ENCODE results near the gene TLN1. TPM values are rescaled to one million over a fixed set of nuclear protein-coding genes. Genes with fewer than 3 reads are reported as not detected.
A peak's percentile ranks its signal among the peaks of the same experiment; 100 is the strongest.

The TLN1 gene
- total and polyA plus RNA-seq, 2 experiments from 2014 or later, result 21.5 to 120 TPM

- TF ChIP-seq ZNF462 (CRISPR knock-in tag; IDR thresholded peaks at IDR 0.05) (no peak), ETS1 (IDR thresholded peaks at IDR 0.05) (no peak)
- TF ChIP-seq, protein P1, sequence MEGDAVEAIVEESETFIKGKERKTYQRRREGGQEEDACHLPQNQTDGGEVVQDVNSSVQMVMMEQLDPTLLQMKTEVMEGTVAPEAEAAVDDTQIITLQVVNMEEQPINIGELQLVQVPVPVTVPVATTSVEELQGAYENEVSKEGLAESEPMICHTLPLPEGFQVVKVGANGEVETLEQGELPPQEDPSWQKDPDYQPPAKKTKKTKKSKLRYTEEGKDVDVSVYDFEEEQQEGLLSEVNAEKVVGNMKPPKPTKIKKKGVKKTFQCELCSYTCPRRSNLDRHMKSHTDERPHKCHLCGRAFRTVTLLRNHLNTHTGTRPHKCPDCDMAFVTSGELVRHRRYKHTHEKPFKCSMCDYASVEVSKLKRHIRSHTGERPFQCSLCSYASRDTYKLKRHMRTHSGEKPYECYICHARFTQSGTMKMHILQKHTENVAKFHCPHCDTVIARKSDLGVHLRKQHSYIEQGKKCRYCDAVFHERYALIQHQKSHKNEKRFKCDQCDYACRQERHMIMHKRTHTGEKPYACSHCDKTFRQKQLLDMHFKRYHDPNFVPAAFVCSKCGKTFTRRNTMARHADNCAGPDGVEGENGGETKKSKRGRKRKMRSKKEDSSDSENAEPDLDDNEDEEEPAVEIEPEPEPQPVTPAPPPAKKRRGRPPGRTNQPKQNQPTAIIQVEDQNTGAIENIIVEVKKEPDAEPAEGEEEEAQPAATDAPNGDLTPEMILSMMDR (conservative IDR thresholded peaks at IDR 0.05; ENCODE audit: low read depth in 2 of 2), result no peak
Observed at GRCh38 chr9:35659340-35659739, 72.7 kb downstream of the TLN1 start (continued).

DNA sequence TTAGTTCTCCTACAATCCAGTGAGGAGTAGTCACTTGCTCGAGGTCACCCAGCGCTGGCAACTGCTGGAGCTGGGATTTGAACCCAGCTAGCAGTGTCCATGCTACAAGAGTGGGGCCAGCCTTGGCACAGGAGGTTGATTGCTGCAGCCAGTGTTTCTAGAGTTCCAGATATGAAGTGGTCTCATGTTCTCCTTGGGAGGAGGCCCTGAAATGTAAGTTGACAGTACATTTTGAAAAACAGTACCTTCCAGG, 73.1 kb downstream of the TLN1 start:
- peak overlapping the region; percentile 97 for H3K4me3 ChIP-seq
- peak overlapping the region; percentile 92 for H3K4me2 ChIP-seq
- Mint-ChIP-seq H3K27ac (peak overlapping the region; percentile 83; the same call in 1 of the 2 replicates), H3K36me3 (ENCODE audit: low read depth) (peaks cover 49% of the 10 kb centered on the region), H3K4me1 (peaks cover 43% of the 10 kb centered on the region), H3K4me3 (peak overlapping the region; percentile 77), H3K9me3 (peaks cover 3% of the 10 kb centered on the region), H3K27me3 (ENCODE audit: insufficient read depth, low read depth, poor library complexity) (peaks cover 31% of the 10 kb centered on the region)
- peaks cover 12% of the 10 kb centered on the region; the same call in 1 of the 2 replicates for H3K4me1 ChIP-seq (ENCODE audit: insufficient read depth)
- peaks cover 4% of the 10 kb centered on the region; the same call in 1 of the 2 replicates for H3K27me3 ChIP-seq (ENCODE audit: insufficient read depth)
- ATAC-seq (peak; percentile 0; the same call in 1 of the 3 replicates), DNase-seq (ENCODE audit: low spot score) (no peak)
- H3F3A ChIP-seq (replicated peaks; ENCODE audit: low read depth), result peaks cover 21% of the 10 kb centered on the region; the same call in 1 of the 2 replicates
- H2AFZ ChIP-seq, result 0 out of 2 replicates have a peak overlapping the region, but pooled peaks have one; percentile 83
- H4K20me1 ChIP-seq (replicated peaks; ENCODE audit: insufficient read depth), result no peaks in the 10 kb centered on the region; the same call in none of the 2 replicates
- peak overlapping the region; percentile 89; the same call in 1 of the 2 replicates for H3K27ac ChIP-seq (ENCODE audit: low read depth)
- 0 out of 2 replicates have a peak, but pooled peaks cover 3% of the 10 kb centered on the region for H3K79me2 ChIP-seq (replicated peaks; ENCODE audit: insufficient read depth)
- no peaks in the 10 kb centered on the region for H3K9me2 ChIP-seq (ENCODE audit: insufficient read depth)
- peaks cover 8% of the 10 kb centered on the region; the same call in 1 of the 2 replicates for H3K36me3 ChIP-seq (ENCODE audit: insufficient read depth)
- TF ChIP-seq POLR2AphosphoS5 (IDR thresholded peaks at IDR 0.05; ENCODE audit: low read depth), result no peak
- TF ChIP-seq, protein P1 (conservative IDR thresholded peaks at IDR 0.05; ENCODE audit: low read depth in 2 of 2), result no peak
- no peak for TF ChIP-seq EZH2 (IDR thresholded peaks at IDR 0.05; ENCODE audit: low read depth, unreplicated experiment)
